ENCODE data around the gene PNRC1.
A peak's percentile ranks its signal among the peaks of the same experiment; 100 is the strongest.

Gene PNRC1

GRCh38 chr6:89116702-89117101 is 36.2 kb downstream of the PNRC1 start:
- no peak for DNase-seq

- no peak for DNase-seq
Measured at GRCh38 chr6:89117211-89118108, 36.9 kb downstream of the PNRC1 start, which contains the start of gene SRSF12. SRSF12 (minus strand) TSS chr6:89118071; CDS start chr6:89117887, 184 bp downstream.

DNA sequence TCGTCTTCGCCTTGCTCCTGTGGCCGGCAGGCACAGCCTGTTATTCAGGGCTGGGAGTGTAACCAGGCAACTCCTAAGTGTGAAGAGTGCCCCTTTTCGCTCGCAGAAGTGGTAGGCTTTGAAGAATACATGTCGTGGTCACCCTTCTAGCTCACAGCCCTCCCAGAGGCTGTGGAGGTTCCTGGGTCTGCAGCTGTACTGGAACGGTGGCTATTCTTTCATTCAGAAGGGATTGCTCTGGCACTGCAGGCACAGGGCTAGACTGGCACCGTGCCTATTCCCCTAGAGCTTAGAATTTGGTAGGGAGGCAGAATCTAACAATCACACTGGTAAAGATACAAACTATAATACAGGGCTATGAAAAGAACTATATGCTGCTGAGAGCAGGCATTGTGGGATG is 38.4 kb downstream of the PNRC1 start:
- no peak for DNase-seq

GRCh38 chr6:89120371-89120770 is 39.8 kb downstream of the PNRC1 start:
- no peak for DNase-seq

DNA sequence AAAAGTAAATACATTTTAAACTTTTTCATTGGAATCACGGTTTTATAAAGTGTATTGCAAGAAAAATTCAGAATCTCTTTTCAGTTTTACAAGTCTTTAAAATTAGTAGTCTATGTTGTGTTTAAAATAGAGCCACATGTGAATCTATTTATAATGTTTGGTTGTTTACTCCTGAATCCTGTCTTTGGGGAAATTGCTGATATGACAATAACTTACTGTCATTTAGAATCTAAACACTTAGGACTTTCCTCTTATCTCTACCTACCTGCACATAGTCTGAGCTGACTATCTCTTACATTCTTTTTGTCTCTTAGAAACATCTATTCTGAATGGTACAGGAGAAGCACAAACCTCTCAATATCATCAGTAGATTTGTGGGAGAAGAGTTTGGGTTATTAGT is 41.4 kb downstream of the PNRC1 start:
- no peak for DNase-seq

DNA sequence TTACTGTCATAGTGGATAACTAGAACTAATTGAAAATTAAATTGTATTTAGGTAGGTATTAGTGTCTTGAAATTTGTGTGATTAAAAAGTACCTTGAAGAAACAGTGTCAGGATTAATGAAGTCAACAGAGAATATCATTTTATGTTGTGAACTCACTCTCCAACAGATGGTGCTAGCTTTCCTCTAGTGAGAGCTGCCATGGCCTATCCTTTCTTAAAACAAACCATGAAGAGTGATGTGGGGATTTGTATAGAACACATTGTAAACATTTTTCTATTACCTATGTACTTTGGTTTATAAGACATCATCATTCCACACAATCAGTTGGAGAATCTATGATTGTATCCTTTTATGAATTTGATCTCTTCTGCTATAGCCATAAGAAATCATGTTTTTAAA is 42.1 kb downstream of the PNRC1 start:
- DNase-seq, result no peak

- peak; percentile 64 for DNase-seq
Measured at GRCh38 chr6:89128256-89128671, 47.7 kb downstream of the PNRC1 start.

- no peak for DNase-seq
Measured at GRCh38 chr6:89131599-89131998, 51.0 kb downstream of the PNRC1 start.

DNA sequence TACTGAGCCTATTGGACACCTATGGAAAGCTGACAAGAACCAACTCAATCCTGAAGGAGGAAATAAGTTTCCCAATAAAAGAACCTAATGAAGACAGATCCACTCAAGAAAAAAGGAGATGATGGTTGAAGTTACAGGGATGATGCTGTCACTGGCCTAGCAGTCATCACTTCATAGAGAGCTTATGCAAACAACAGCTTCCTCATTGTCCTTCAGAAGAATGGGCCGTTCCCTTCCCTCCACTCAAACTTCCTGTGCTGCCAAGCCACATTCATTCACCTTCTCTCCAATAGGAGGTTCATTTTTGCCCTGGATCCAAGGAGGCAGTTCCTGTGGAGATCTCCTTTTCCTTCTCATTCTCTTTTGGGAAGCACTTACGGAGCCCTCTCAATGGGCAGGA is 51.5 kb downstream of the PNRC1 start:
- DNase-seq, result no peak

DNA sequence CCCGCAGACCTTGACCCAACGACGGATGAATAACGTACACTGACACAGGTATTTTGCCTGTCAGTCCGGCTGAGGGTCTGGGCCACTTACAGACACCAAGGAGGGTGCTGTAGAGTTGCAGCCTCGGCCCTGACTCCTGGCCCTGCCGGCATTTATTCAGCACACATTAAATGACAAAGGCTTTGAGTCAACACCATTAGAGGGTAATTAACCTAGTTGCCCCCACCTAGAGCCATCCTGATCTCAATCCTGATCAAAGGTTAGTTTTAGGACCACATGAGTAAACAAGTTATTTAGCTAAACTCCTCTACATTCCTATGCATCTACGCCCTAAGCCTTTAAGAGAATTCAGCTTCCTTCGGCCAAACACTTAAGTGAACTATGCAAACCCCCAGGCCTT is 53.4 kb downstream of the PNRC1 start:
- no peak for DNase-seq

GRCh38 chr6:89134723-89135122 is 54.2 kb downstream of the PNRC1 start:
- DNase-seq, result no peak
